Caco-2 (cell line): Measurements from ENCODE around the gene MTF2. TPM values are rescaled to one million over a fixed set of nuclear protein-coding genes. Genes with fewer than 3 reads are reported as not detected.

Experiments used
- BruUV-seq: library from RNA; stranded (reverse); fragments of 400-500 nt; replicated peaks from 2 replicates; lab custom pipeline; 2021; lab: Mats Ljungman, UMichigan
- CTCF ChIA-PET: fragments of 300-600 bp; sonication (Branson Sonifier 250); formaldehyde crosslinking; loops from one replicate; lab custom pipeline; 2022; ENCODE audit warnings: antibody characterized with exemption; lab: Charles Lee
- POLR2A ChIA-PET: fragments of 300-600 bp; sonication (Branson Sonifier 250); formaldehyde crosslinking; loops from one replicate; lab custom pipeline; 2022; ENCODE audit warnings: antibody characterized with exemption; lab: Charles Lee
- DNase-seq, 2 experiments: peaks; one replicate each; pipeline versions ENCODE4 v3.0.0 to v3.0.0-alpha.2; 2020 to 2022
- H3K27me3 ChIP-seq: replicated peaks from 2 replicates; pipeline ENCODE4 v1.6.0; 2011; ENCODE audit warnings: low read length; ENCODE audit not compliant: control insufficient read depth, insufficient read depth
- H3K36me3 ChIP-seq: 2 replicates; pipeline ENCODE4 v1.5.1; 2011; ENCODE audit warnings: low read length; ENCODE audit not compliant: control insufficient read depth, insufficient read depth
- H3K4me1 ChIP-seq: fragments of 250-450 bp; sonication (Bioruptor Pico); 2 replicates; pipeline ENCODE4 v1.5.1; 2020; ENCODE audit warnings: mild to moderate bottlenecking
- H3K4me3 ChIP-seq: 2 replicates; pipeline ENCODE4 v1.5.1; 2011; ENCODE audit warnings: low read depth, mild to moderate bottlenecking, control low read depth, low read length
- H3K9me3 ChIP-seq: fragments of 250-450 bp; sonication (Bioruptor Pico); 2 replicates; pipeline ENCODE4 v1.5.1; 2020; ENCODE audit warnings: mild to moderate bottlenecking, moderate library complexity
- H3K27ac Mint-ChIP-seq: one replicate; pipeline ENCODE4 v1.8.0; 2022; ENCODE audit warnings: mixed read lengths; ENCODE audit not compliant: unreplicated experiment
- H3K27me3 Mint-ChIP-seq: one replicate; pipeline ENCODE4 v1.8.0; 2022; ENCODE audit warnings: mixed read lengths; ENCODE audit not compliant: insufficient read depth, unreplicated experiment
- H3K36me3 Mint-ChIP-seq: one replicate; pipeline ENCODE4 v1.8.0; 2022; ENCODE audit warnings: mild to moderate bottlenecking, mixed read lengths; ENCODE audit not compliant: insufficient read depth, unreplicated experiment
- H3K4me1 Mint-ChIP-seq: one replicate; pipeline ENCODE4 v1.8.0; 2022; ENCODE audit warnings: low read depth, mixed read lengths; ENCODE audit not compliant: unreplicated experiment
- H3K4me3 Mint-ChIP-seq: one replicate; pipeline ENCODE4 v1.8.0; 2022; ENCODE audit warnings: mild to moderate bottlenecking, moderate library complexity, mixed read lengths; ENCODE audit not compliant: unreplicated experiment
- H3K9me3 Mint-ChIP-seq: one replicate; pipeline ENCODE4 v1.8.0; 2022; ENCODE audit warnings: mixed read lengths; ENCODE audit not compliant: unreplicated experiment
- intact Hi-C: fragments of 100-400 bp; cut with micrococcal nuclease; formaldehyde crosslinking; loops from one replicate; pipeline ENCODE4 v1.10.0; 2022; ENCODE audit not compliant: unreplicated experiment
- total RNA-seq: library from RNA; stranded (reverse); gene quantifications from 2 replicates; pipeline ENCODE4 v1.2.3, GENCODE V29; 2022
- TF ChIP-seq, protein P1 (sequence below), 2 experiments: fragments of 200-600 bp in 1 of 2; IDR thresholded peaks; 1 replicate in 1 of 2; 2 replicates in 1 of 2; pipeline versions ENCODE4 v1.5.1 to v1.8.0; 2011 to 2022; ENCODE audit warnings: antibody characterized with exemption in 1 of 2, control low read depth in 1 of 2, inconsistent platforms in 1 of 2, low read depth in 1 of 2, low read length in 1 of 2, mild to moderate bottlenecking in 1 of 2, moderate library complexity in 1 of 2; ENCODE audit not compliant: insufficient read depth in 1 of 2, severe bottlenecking in 1 of 2, unreplicated experiment in 1 of 2

Gene MTF2
- total RNA-seq, 1 experiment from 2014 or later = 29.9 TPM

DNA sequence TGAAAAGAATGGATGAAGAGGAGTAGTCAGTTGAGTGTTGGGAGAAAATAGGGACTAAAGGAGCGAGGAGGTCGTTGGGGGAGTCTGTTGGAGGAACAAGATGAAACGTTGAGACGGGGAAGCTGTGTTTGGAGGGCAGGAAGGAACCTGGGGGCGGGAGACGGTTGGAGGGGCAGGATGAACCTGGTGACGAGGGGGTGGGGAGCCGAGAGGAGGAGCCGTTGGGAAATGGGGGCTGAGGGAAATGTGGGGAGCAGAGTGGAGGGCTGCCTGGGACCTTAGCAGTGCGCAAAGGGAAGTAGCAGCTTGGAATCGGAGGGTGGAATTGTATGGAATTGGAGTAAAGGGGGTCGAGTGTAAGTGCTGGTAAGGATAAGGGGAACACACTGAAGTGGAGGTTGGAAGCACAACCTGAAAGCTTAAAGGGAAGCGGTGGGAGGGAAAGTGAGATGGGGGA is 630 bp downstream of the MTF2 start:
- ChIA-PET CTCF (interaction anchor here (0.6 to 1.6 kb wide), 6 partner anchors 86 to 266 kb away, joined by 3 to 6 read pairs (median 3); partner anchors contain the start of gene DR1), POLR2A (no interaction called here)
- DNase-seq = peak in 1 of 2 experiments; percentile 8
- intact Hi-C loops = no loop called here
- no TSS peak for BruUV-seq
- no peaks in the 10 kb centered on the region for H3K27me3 Mint-ChIP-seq
- no peaks in the 10 kb centered on the region for H3K4me1 Mint-ChIP-seq
- Histone ChIP-seq H3K4me1 (peaks cover 5% of the 10 kb centered on the region; the same call in 1 of the 2 replicates), H3K36me3 (no peaks in the 10 kb centered on the region), H3K4me3 (peak overlapping the region; percentile 59), H3K27me3 (no peaks in the 10 kb centered on the region), H3K9me3 (no peaks in the 10 kb centered on the region)
- peak overlapping the region; percentile 78 for H3K27ac Mint-ChIP-seq
- peaks cover 17% of the 10 kb centered on the region for H3K36me3 Mint-ChIP-seq
- TF ChIP-seq, protein P1, sequence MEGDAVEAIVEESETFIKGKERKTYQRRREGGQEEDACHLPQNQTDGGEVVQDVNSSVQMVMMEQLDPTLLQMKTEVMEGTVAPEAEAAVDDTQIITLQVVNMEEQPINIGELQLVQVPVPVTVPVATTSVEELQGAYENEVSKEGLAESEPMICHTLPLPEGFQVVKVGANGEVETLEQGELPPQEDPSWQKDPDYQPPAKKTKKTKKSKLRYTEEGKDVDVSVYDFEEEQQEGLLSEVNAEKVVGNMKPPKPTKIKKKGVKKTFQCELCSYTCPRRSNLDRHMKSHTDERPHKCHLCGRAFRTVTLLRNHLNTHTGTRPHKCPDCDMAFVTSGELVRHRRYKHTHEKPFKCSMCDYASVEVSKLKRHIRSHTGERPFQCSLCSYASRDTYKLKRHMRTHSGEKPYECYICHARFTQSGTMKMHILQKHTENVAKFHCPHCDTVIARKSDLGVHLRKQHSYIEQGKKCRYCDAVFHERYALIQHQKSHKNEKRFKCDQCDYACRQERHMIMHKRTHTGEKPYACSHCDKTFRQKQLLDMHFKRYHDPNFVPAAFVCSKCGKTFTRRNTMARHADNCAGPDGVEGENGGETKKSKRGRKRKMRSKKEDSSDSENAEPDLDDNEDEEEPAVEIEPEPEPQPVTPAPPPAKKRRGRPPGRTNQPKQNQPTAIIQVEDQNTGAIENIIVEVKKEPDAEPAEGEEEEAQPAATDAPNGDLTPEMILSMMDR (IDR thresholded peaks at IDR 0.05; ENCODE audit: insufficient read depth in 1 of 2, low read depth in 1 of 2, low read length in 1 of 2, severe bottlenecking in 1 of 2, unreplicated experiment in 1 of 2) = no peak
- peak overlapping the region; percentile 94 for H3K4me3 Mint-ChIP-seq
- H3K9me3 Mint-ChIP-seq = no peaks in the 10 kb centered on the region

DNA sequence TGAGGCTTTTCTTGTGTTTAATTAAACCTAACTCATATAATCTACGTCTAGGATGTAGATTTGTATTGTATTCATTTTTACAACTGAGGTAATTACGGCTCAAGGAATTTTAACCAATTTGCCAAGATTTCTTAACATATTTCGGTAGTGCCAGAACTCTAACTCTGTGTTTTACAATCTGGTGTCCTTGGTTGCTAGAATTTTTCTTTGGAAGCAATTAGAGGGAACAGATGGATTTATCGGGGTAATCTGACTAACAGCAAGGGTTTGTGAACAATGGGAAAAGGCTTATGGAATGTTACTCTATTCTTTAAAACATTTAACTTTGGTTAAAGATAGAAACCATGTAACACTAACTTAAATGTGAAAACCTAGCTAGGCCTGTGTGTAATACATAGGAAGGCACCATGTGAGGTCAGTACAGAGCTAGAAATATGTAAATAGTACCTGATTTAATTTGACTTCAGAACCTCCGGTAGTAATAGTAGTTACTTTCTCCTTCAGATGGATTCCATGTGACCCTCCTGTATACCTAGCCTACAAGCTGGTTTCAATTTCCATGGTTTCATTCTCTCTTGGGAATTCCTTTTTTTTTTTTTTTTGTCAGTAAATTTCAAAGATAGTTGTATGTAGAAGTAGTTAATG is 1.2 kb downstream of the MTF2 start:
- Mint-ChIP-seq H3K4me3 (peak overlapping the region; percentile 94), H3K9me3 (no peaks in the 10 kb centered on the region), H3K27ac (peak overlapping the region; percentile 78), H3K36me3 (peaks cover 20% of the 10 kb centered on the region), H3K27me3 (no peaks in the 10 kb centered on the region), H3K4me1 (no peaks in the 10 kb centered on the region)
- no peaks in the 10 kb centered on the region for H3K9me3 ChIP-seq
- CTCF ChIA-PET = interaction anchor here (0.6 to 1.6 kb wide), 8 partner anchors 20 to 368 kb away, joined by 3 to 4 read pairs (median 3); partner anchors contain the start of genes DR1 and FNBP1L
- peak in 1 of 2 experiments; percentile 3 for DNase-seq
- H3K4me1 ChIP-seq = peaks cover 5% of the 10 kb centered on the region; the same call in 1 of the 2 replicates
- H3K27me3 ChIP-seq = no peaks in the 10 kb centered on the region
- H3K4me3 ChIP-seq = peak overlapping the region; percentile 59
- POLR2A ChIA-PET = interaction anchor here (0.6 kb wide), 1 partner anchor 93 kb away, joined by 3 read pairs; no protein-coding TSS in a partner anchor
- no peaks in the 10 kb centered on the region for H3K36me3 ChIP-seq
- intact Hi-C loops = no loop called here
- TF ChIP-seq, protein P1 (IDR thresholded peaks at IDR 0.05; ENCODE audit: insufficient read depth in 1 of 2, low read depth in 1 of 2, low read length in 1 of 2, severe bottlenecking in 1 of 2, unreplicated experiment in 1 of 2) = peak in 1 of 2 experiments; percentile 25
- BruUV-seq = no TSS peak

DNA sequence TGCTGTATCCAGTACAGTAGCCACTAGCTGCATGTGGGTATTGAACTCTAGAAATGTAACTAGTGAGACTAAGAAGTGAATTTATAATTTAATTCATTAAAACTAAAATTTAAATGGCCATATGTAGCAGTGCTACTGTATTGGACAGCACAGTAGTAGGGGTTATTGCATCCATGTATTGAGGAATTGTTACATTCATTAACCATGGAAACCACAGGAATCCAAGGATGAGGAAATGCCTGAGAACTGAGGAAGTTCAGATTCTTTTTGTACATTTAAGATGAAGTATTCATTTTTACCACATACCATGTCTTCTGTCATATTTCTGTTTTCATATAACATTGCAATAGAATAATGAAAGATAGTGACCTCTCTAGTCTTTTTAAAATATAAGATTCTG is 2.6 kb downstream of the MTF2 start:
- no peak for DNase-seq

More for the DNA sequence above, 2.6 kb downstream of the MTF2 start:
- BruUV-seq = no TSS peak
- no peak overlapping the region for H3K4me3 ChIP-seq
- H3K9me3 ChIP-seq = no peaks in the 10 kb centered on the region
- no peak overlapping the region for H3K4me3 Mint-ChIP-seq
- H3K9me3 Mint-ChIP-seq = no peaks in the 10 kb centered on the region
- no peak overlapping the region for H3K27ac Mint-ChIP-seq
- H3K4me1 Mint-ChIP-seq = no peaks in the 10 kb centered on the region
- no peaks in the 10 kb centered on the region for H3K36me3 ChIP-seq
- ChIA-PET CTCF (no interaction called here), POLR2A (no interaction called here)
- intact Hi-C loops = no loop called here
- peaks cover 5% of the 10 kb centered on the region; the same call in 1 of the 2 replicates for H3K4me1 ChIP-seq
- TF ChIP-seq, protein P1 (IDR thresholded peaks at IDR 0.05; ENCODE audit: insufficient read depth in 1 of 2, low read depth in 1 of 2, low read length in 1 of 2, severe bottlenecking in 1 of 2, unreplicated experiment in 1 of 2) = no peak
- H3K27me3 ChIP-seq = no peaks in the 10 kb centered on the region
- no peaks in the 10 kb centered on the region for H3K27me3 Mint-ChIP-seq
- H3K36me3 Mint-ChIP-seq = peaks cover 34% of the 10 kb centered on the region
